CD4-positive, alpha-beta T cell treated with Interleukin-15 for 4 hours (primary cell): ENCODE measurements around the gene PCDHB8.
"Not testable (repeated sequence)": the region's sequence is repeated elsewhere in the genome, so short reads cannot be mapped to it uniquely, and the experiment has no call there.

Experiments
- DNase-seq: peaks from one replicate; pipeline ENCODE4 v3.0.0-alpha.2; 2020; ENCODE audit warnings: low spot score

The PCDHB8 gene

GRCh38 chr5:141177577-141178191 lies at the start of gene PCDHB8:
Gene PCDHB8 (plus strand): TSS chr5:141177790. CDS start chr5:141178035, 245 bp downstream.
- not testable (repeated sequence) for DNase-seq

- no peak for DNase-seq
These were observed 42.4 kb upstream of the PCDHB8 start, which contains the start of gene PCDHB5 for GRCh38 chr5:141135030-141135717. Gene PCDHB5 (plus strand): TSS chr5:141135206. CDS start chr5:141135435, 229 bp downstream.

GRCh38 chr5:141135718-141136266 lies 41.8 kb upstream of the PCDHB8 start:
- no peak for DNase-seq

- not testable (repeated sequence) for DNase-seq
These were observed 40.2 kb upstream of the PCDHB8 start for GRCh38 chr5:141137346-141137745.

GRCh38 chr5:141149812-141150211 lies 27.8 kb upstream of the PCDHB8 start, which contains the start of gene PCDHB6:
Gene PCDHB6 (plus strand): TSS chr5:141150057. CDS start chr5:141150258, 201 bp downstream.
- no peak for DNase-seq

GRCh38 chr5:141150224-141150992 lies 27.2 kb upstream of the PCDHB8 start:
- DNase-seq: no peak

GRCh38 chr5:141150993-141151325 lies 26.6 kb upstream of the PCDHB8 start:
- no peak for DNase-seq

- not testable (repeated sequence) for DNase-seq
These were observed 26.0 kb upstream of the PCDHB8 start for GRCh38 chr5:141151632-141152031.

GRCh38 chr5:141152096-141152495 lies 25.5 kb upstream of the PCDHB8 start:
- DNase-seq: not testable (repeated sequence)

- no peak for DNase-seq
These were observed 21.8 kb upstream of the PCDHB8 start for GRCh38 chr5:141155540-141156374.

GRCh38 chr5:141157356-141157755 lies 20.2 kb upstream of the PCDHB8 start:
- not testable (repeated sequence) for DNase-seq

- not testable (repeated sequence) for DNase-seq
These were observed 19.7 kb upstream of the PCDHB8 start for GRCh38 chr5:141157901-141158300.

GRCh38 chr5:141172381-141173204 lies 5.0 kb upstream of the PCDHB8 start, which contains the start of gene PCDHB7:
Gene PCDHB7 (plus strand): TSS chr5:141172644. CDS start chr5:141172836, 192 bp downstream.
- DNase-seq: peak; percentile 15

- not testable (repeated sequence) for DNase-seq
These were observed 3.1 kb upstream of the PCDHB8 start for GRCh38 chr5:141174291-141175104.

- DNase-seq: no peak
These were observed 1.7 kb upstream of the PCDHB8 start for GRCh38 chr5:141175933-141176332.

GRCh38 chr5:141179371-141179770 lies 1.8 kb downstream of the PCDHB8 start:
- DNase-seq: not testable (repeated sequence)

GRCh38 chr5:141179876-141180275 lies 2.3 kb downstream of the PCDHB8 start:
- DNase-seq: not testable (repeated sequence)

GRCh38 chr5:141180313-141180712 lies 2.7 kb downstream of the PCDHB8 start:
- no peak for DNase-seq

GRCh38 chr5:141182248-141182647 lies 4.7 kb downstream of the PCDHB8 start, which contains the start of gene PCDHB16:
Gene PCDHB16 (plus strand): TSS chr5:141182387. CDS start chr5:141182560, 173 bp downstream.
- no peak for DNase-seq
